Spleen (tissue), 7 donors: ENCODE results near the gene SUSD3.

Experiments
- POLR2AphosphoS5 ChIP-seq, 3 donors: sonication (generic); formaldehyde crosslinking; IDR thresholded peaks; one replicate each; pipeline ENCODE4 v1.5.1; 2017; ENCODE audit warnings: antibody characterized with exemption in 3 of 3
- TF ChIP-seq, protein P1 (sequence below), 11 experiments: fragments of 200-600 bp in 7 of 11; fragments of 450-650 bp in 4 of 11; sonication (generic) in 4 of 11; IDR thresholded peaks in 8 of 11; conservative IDR thresholded peaks in 3 of 11; 1 replicate in 7 of 11; 2 replicates in 4 of 11; pipeline versions ENCODE4 v1.4.0 to v1.8.0; 2016 to 2021; ENCODE audit warnings: antibody characterized with exemption in 11 of 11, inconsistent platforms in 4 of 11, mild to moderate bottlenecking in 1 of 11
- donor health status: DM: no; HTN: no; CAD: no; lungs with moderate emphysema.
- donor health status: DM: no; HTN: no; CAD: no.
- donor health status: DM: no; HTN: no; CAD: no.

DNA sequence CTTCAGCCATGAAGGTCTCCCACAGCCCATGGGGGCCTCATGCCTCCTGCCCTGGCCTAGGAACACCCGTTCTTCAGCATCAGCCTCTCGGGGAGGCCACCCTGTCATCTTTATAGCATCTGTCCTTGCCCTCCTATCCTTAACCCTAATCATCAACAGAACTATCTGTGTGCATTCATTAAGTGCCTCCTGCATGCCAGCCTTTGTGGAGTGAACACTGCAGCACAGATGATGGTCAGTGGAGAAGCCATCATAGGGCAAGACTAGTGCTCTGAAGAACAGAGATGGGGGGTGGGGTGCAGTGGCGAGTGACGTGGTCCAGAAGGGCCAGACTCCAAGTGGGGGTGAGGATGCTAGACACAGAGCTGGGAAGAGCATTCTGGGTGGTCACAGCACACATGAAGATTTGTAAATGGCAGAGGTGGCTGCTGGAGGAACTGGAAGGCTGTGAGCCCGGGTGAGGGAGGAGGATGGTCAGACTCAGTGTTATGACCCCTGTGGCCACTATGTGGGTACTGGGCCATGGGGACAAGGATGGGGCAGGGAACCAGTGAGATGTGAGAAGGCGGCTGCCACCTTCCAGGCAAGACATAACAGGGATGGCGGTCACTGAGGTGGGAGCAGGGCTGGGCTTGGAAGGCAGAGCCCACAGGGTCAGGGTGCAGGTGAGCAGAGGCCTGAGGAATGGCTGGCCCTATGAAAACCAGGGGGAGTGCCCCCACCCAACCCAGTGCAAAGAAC, 33.9 kb downstream of the SUSD3 start:
- TF ChIP-seq, protein P1, sequence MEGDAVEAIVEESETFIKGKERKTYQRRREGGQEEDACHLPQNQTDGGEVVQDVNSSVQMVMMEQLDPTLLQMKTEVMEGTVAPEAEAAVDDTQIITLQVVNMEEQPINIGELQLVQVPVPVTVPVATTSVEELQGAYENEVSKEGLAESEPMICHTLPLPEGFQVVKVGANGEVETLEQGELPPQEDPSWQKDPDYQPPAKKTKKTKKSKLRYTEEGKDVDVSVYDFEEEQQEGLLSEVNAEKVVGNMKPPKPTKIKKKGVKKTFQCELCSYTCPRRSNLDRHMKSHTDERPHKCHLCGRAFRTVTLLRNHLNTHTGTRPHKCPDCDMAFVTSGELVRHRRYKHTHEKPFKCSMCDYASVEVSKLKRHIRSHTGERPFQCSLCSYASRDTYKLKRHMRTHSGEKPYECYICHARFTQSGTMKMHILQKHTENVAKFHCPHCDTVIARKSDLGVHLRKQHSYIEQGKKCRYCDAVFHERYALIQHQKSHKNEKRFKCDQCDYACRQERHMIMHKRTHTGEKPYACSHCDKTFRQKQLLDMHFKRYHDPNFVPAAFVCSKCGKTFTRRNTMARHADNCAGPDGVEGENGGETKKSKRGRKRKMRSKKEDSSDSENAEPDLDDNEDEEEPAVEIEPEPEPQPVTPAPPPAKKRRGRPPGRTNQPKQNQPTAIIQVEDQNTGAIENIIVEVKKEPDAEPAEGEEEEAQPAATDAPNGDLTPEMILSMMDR (IDR thresholded peaks at IDR 0.05 in 8 of 11, conservative IDR thresholded peaks at IDR 0.05 in 3 of 11), result no peak
- TF ChIP-seq POLR2AphosphoS5 (IDR thresholded peaks at IDR 0.05), result no peak
